Ovary (tissue), 9 donors: ENCODE results near the gene MAP3K19. TPM values are rescaled to one million over a fixed set of nuclear protein-coding genes. Genes with fewer than 3 reads are reported as not detected.

Experiments used
- DNase-seq, 5 donors: peaks; one replicate each; pipeline ENCODE4 v3.0.0-alpha.2; 2019 to 2020
- H3K27ac ChIP-seq, 2 donors: fragments of 200-600 bp; one replicate each; pipeline versions ENCODE4 v1.5.1 to v1.8.0; 2019 to 2022
- H3K27me3 ChIP-seq: fragments of 200-600 bp; one replicate; pipeline ENCODE4 v1.8.0; 2022
- H3K36me3 ChIP-seq: fragments of 200-600 bp; sonication (generic); one replicate; pipeline ENCODE4 v1.5.1; 2019
- H3K4me1 ChIP-seq: one replicate; pipeline ENCODE4 v1.8.1; 2013; ENCODE audit warnings: mild to moderate bottlenecking, moderate library complexity; ENCODE audit not compliant: insufficient read depth
- H3K4me3 ChIP-seq: fragments of 200-600 bp; sonication (generic); one replicate; pipeline ENCODE4 v1.5.1; 2017
- H3K9me3 ChIP-seq, 2 donors: fragments of 200-600 bp in 1 of 2; sonication (generic) in 1 of 2; one replicate each; pipeline versions ENCODE4 v1.5.1 to v1.8.1; 2013 to 2019; ENCODE audit warnings: mild to moderate bottlenecking in 1 of 2, moderate library complexity in 1 of 2
- CTCF ChIP-seq, 3 donors: fragments of 450-650 bp in 2 of 3; fragments of 200-600 bp in 1 of 3; IDR thresholded peaks; one replicate each; pipeline versions ENCODE4 v1.5.1 to v1.8.0; 2016 to 2022; ENCODE audit warnings: antibody characterized with exemption in 3 of 3, mild to moderate bottlenecking in 1 of 3
- EP300 ChIP-seq: sonication (generic); formaldehyde crosslinking; IDR thresholded peaks from one replicate; pipeline ENCODE4 v1.6.1; 2017; ENCODE audit warnings: antibody characterized with exemption
- POLR2A ChIP-seq: fragments of 450-650 bp; IDR thresholded peaks from one replicate; pipeline ENCODE4 v1.6.1; 2017; ENCODE audit warnings: antibody characterized with exemption, mild to moderate bottlenecking, moderate library complexity
- whole genome bisulfite sequencing, 3 donors: extraction: QIAGEN DNeasy Blood & Tissue Kit in 1 of 3; methylation state at CpG; one replicate each; pipeline versions ENCODE4 v1.1.5 to v1.1.7; 2013 to 2017; 5-methylcytosine and 5-hydroxymethylcytosine counted together
- intact Hi-C, 4 donors: fragments of 100-400 bp; cut with DNase I; formaldehyde crosslinking; loops; one replicate each; pipeline versions ENCODE4 v1.11.0 to v1.15.1; 2022 to 2023
- polyA plus RNA-seq, 2 donors: library from polyadenylated mRNA; stranded (reverse); fragments of 200-250 nt in 1 of 2; fragments of 350-450 nt in 1 of 2; fragmentation: Illumina TruSeq in 1 of 2; extraction: RNeasy Lipid Tissue Mini Kit (QIAGEN cat#74804) in 1 of 2; gene quantifications; one replicate each; pipeline ENCODE4 v1.2.3, GENCODE V29; 2013 to 2014
- total RNA-seq, 7 donors: library from RNA; depleted of rRNA in 2 of 7; stranded (reverse); fragments of >200 nt in 2 of 7; fragmentation: NEBNext Ultra II Directional in 3 of 7; extraction: Animal tissue kit (Norgen Biotek cat#: 25700) in 3 of 7; gene quantifications; one replicate each; pipeline versions ENCODE4 v1.1.0 to v1.2.4, GENCODE V29; 2016 to 2023
- donor health status: DM: no; HTN: no; CAD: no; lungs with moderate emphysema.
- donor health status: DM: no; HTN: no; CAD: no.
- donor health status: Bipolar disorder and iron deficiency.
- donor health status: DM: yes; HTN: yes; CAD: no.
- donor health status: DM: no; HTN: no; CAD: no.
- donor health status: DM: yes; HTN: yes; CAD: no.

Gene MAP3K19
- total and polyA plus RNA-seq, 9 donors = 0.02 to 23.2 (median 0.93) TPM; not detected in 3

- Histone ChIP-seq H3K4me3 (no peak overlapping the region), H3K4me1 (no peaks in the 10 kb centered on the region), H3K27ac (no peak overlapping the region), H3K36me3 (no peaks in the 10 kb centered on the region), H3K9me3 (no peaks in the 10 kb centered on the region), H3K27me3 (no peaks in the 10 kb centered on the region)
- DNase-seq = no peak
- intact Hi-C loops = no loop called here
- TF ChIP-seq CTCF (IDR thresholded peaks at IDR 0.05) = no peak
- no peak for TF ChIP-seq EP300
- no peak for TF ChIP-seq POLR2A
- WGBS, 3 donors = 86 to 91% (median 88%) methylated on average over 5 of the region's 5 CpGs
Observed at GRCh38 chr2:135023886-135024485, 23.3 kb downstream of the MAP3K19 start.

- Histone ChIP-seq H3K9me3 (no peaks in the 10 kb centered on the region), H3K27me3 (no peaks in the 10 kb centered on the region), H3K4me3 (no peak overlapping the region), H3K36me3 (no peaks in the 10 kb centered on the region), H3K4me1 (no peaks in the 10 kb centered on the region), H3K27ac (no peak overlapping the region)
- DNase-seq = no peak
- no peak for TF ChIP-seq POLR2A
- no peak for TF ChIP-seq CTCF (IDR thresholded peaks at IDR 0.05)
- TF ChIP-seq EP300 = no peak
- intact Hi-C loops = no loop called here
- WGBS, 3 donors = 73 to 83% (median 81%) methylated on average over 10 of the region's 10 CpGs
Observed at GRCh38 chr2:135022952-135023880, 24.0 kb downstream of the MAP3K19 start.

GRCh38 chr2:135021618-135022017 lies 25.6 kb downstream of the MAP3K19 start:
- Histone ChIP-seq H3K27ac (no peak overlapping the region), H3K4me3 (no peak overlapping the region), H3K36me3 (no peaks in the 10 kb centered on the region), H3K9me3 (no peaks in the 10 kb centered on the region), H3K4me1 (no peaks in the 10 kb centered on the region), H3K27me3 (no peaks in the 10 kb centered on the region)
- DNase-seq = no peak
- WGBS, 3 donors = 68 to 100% (median 75%) methylated on average over 1 of the region's 1 CpG
- TF ChIP-seq EP300 (no peak), POLR2A (no peak), CTCF (IDR thresholded peaks at IDR 0.05) (no peak)
- intact Hi-C loops = no loop called here

- H3K27ac ChIP-seq = no peak overlapping the region
- no peaks in the 10 kb centered on the region for H3K27me3 ChIP-seq
- no peak for TF ChIP-seq CTCF (IDR thresholded peaks at IDR 0.05)
- no peak for TF ChIP-seq EP300
- TF ChIP-seq POLR2A = no peak
- H3K4me1 ChIP-seq = no peaks in the 10 kb centered on the region
- DNase-seq = no peak
- no peaks in the 10 kb centered on the region for H3K36me3 ChIP-seq
- H3K4me3 ChIP-seq = no peak overlapping the region
- no peaks in the 10 kb centered on the region for H3K9me3 ChIP-seq
- intact Hi-C loops = loop anchor here in 1 of 4 donors (10.0 kb wide), 1 partner anchor 863 kb away; the partner anchor contains the start of gene MCM6
Observed at GRCh38 chr2:135011633-135012032, 35.6 kb downstream of the MAP3K19 start.
